ENCODE data around the gene TSPAN1. TPM values are rescaled to one million over a fixed set of nuclear protein-coding genes. Genes with fewer than 3 reads are reported as not detected.

Gene TSPAN1
- total RNA-seq, 1 donor from 2014 or later, result not detected

DNA sequence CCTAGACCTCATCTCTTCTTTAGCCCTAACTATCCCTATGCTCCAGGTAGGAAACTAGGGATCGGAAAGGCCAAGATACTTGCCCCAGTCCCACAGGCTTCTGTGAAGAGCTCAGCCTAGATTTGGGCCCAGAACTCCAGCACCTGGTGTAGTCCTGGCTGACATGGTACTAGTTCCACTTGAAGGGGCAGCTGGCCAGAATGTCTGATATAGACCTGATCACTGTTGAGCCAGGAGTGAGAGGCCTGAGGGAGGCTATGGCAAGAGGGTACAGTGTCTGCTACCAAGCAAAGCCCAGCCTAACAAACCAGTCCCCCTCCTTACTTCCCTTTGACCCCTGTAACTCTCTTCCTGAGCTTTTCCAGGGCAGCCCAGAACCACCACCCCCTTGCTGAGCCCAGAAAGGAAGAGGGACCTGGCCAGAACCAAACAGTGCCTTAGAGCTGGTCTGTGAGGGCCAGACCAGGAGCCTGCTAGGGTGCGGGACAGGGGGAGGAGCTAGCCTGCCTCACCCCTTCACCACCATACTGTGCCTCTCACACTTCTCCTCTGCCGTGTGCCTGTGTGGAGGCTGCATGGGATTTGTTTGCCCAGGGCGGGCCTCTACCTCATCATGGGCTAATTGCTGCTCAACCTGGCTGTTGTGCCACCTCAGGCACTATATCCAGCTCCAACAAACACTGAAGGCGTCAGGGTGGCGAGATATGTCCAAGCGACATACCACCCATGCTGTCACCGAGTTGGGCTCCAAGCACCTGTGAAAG lies 12.4 kb downstream of the TSPAN1 start:
- no peak for DNase-seq (ENCODE audit: low spot score)

DNA sequence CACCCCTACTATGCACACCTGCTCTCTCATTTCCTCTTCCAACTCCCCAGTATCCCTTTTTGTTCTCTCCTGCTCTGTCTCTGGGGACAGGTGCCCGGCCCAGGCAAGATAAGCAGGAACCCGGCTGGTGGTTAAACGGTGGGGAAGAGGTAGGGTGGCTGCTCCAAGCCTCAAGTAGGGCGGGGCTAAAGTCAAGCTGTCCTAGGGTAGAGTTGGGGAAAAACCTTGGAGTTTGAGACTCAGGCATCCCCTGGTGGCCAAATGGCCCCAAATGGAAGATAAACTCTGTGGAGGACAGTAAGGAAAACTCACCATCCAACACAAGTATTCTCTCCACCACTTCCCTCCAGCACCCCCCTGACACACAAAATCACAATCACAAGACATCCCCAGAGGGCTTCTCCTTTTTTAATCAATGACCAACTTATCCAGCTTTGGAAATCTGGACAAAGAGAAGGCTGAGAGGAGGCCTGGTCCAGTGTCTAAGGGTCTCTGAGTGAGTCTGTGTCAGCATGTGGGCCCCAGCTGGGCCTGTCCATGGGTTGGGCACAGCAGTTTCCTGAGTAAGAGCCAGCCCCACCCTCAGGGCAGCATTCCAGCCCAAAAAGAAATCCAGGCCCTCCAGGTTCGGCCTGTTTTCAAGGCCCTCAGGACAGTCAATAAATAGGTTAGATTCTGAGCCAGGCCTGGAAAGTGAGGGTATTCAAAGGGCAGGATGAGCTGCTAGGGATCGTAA lies 13.6 kb downstream of the TSPAN1 start:
- no peak for DNase-seq (ENCODE audit: low spot score)

DNA sequence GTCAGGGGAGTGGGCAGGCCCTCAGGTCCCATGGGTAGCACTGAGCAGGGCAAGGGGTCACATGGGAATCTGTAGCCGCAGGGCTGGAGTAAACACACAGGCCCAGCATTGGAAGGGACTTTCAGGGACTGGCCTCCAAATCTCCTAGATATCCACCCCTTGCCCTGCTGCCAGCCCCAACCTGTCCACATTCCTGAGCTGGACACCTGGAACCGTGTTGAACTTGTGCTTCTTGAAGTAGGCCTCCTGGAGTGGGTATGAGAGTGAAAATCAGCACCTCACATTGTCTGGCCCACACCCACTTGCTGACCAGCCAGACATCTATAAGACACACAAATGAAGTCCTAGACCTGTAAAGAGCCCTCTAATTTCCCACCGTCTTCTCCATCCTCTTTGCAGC lies 15.7 kb downstream of the TSPAN1 start:
- DNase-seq (ENCODE audit: low spot score), result no peak

- DNase-seq (ENCODE audit: low spot score), result no peak
These were observed 16.3 kb downstream of the TSPAN1 start for GRCh38 chr1:46191033-46191701.

GRCh38 chr1:46192171-46192570 lies 17.3 kb downstream of the TSPAN1 start:
- DNase-seq (ENCODE audit: low spot score), result no peak

DNA sequence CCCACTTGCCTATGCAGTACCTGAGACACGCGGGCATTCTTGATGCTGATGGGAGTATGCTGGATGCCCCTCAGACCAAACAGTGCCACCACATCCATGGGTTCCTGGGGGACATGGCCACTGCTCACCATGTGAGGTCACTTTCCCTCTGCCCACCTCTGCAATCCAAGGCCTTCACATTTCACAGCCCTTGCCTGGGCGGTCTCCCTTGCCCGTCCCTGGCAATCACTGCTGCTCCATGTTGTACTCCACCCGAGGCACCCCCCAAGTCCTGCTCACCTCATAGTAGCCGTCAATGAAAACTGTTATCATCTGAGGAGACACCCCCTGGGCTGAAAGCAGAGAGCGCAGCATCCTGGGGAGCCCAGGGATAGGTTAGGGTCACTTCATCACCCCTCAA lies 18.4 kb downstream of the TSPAN1 start:
- DNase-seq (ENCODE audit: low spot score), result no peak

GRCh38 chr1:46193984-46194570 lies 19.2 kb downstream of the TSPAN1 start:
- no peak for DNase-seq (ENCODE audit: low spot score)

- DNase-seq (ENCODE audit: low spot score), result no peak
These were observed 19.8 kb downstream of the TSPAN1 start for GRCh38 chr1:46194641-46195193.

- no peak for DNase-seq (ENCODE audit: low spot score)
These were observed 21.7 kb downstream of the TSPAN1 start for GRCh38 chr1:46196609-46197008.

DNA sequence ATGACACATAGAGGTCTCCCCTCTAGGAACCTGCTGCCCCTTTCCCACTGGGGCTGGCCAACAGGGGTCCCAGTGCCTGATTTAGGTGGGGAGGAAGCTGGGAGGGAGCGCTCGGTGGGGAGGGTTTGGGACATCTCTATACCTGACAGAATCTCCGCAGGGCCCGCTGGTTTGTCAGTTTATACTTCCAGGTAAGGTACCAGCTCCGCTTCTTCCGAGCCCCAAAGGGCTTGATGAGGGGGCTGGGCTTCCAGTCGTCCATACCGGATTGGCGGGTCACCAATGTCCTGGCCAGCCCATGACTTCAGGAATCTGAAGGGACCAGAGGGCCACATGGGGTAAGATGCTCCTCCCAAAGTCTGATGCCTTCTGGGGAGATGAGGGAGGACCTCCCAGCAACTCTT lies 22.7 kb downstream of the TSPAN1 start:
- DNase-seq (ENCODE audit: low spot score), result no peak

DNA sequence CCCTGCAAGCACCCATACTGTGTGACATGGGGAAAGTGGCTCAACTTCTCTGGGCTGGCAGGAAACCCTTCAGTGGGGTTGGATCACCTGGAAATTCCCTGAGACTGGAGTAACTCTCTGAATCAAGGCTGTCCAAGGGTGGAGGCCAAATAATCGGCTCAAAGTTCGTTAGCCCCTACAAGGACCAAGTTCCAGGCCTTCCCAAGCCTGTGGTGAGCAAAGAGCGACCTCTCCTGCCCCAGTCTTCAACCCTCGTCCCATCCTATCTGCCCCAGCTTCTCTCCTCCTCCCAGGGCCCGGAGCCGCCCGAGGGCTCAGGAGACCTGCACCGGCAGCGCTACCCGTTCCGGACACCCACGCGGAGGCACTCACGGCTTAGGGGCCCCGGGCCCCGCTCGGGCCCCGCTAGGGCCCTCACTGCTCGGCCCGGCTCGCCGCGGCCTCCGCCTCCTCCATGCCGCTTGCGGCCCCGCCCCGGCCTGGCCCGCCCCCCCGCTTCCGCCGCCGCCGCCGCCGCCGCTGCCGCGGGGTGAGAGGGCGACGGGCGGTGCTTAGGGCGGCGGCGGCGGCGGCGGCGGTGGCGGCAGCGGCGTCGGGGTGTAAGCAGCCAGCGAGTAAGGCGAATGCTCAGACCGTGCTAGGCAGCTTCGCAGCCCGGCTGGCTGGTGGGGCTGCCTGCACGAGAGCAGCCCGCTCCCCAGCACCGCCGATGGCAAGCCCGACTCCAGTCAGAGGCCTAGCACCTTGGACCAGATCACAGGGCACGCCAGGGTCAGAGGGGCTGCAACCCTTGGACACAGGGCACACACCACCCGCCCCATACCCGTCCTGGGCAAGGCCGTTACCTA lies 23.3 kb downstream of the TSPAN1 start, which contains the start of gene POMGNT1:
POMGNT1 (minus strand) TSS at position 471 of the 848 bp plus-strand sequence. CDS start 613 bp downstream, outside the sequence.
- peak; percentile 78 for DNase-seq (ENCODE audit: low spot score)

- DNase-seq (ENCODE audit: low spot score), result no peak
These were observed 24.4 kb downstream of the TSPAN1 start for GRCh38 chr1:46199233-46199749.

GRCh38 chr1:46203738-46204405 lies 29.0 kb downstream of the TSPAN1 start:
- no peak for DNase-seq (ENCODE audit: low spot score)

- no peak for DNase-seq (ENCODE audit: low spot score)
These were observed 29.5 kb downstream of the TSPAN1 start for GRCh38 chr1:46204406-46204742.

- DNase-seq (ENCODE audit: low spot score), result no peak
These were observed 30.3 kb downstream of the TSPAN1 start for GRCh38 chr1:46205141-46205540.

- no peak for DNase-seq (ENCODE audit: low spot score)
These were observed 30.9 kb downstream of the TSPAN1 start for GRCh38 chr1:46205791-46206190.

- no peak for DNase-seq (ENCODE audit: low spot score)
These were observed 31.5 kb downstream of the TSPAN1 start for GRCh38 chr1:46206399-46206798.

- no peak for DNase-seq (ENCODE audit: low spot score)
These were observed 35.7 kb downstream of the TSPAN1 start for GRCh38 chr1:46210561-46210960.

- DNase-seq (ENCODE audit: low spot score), result no peak
These were observed 36.2 kb downstream of the TSPAN1 start for GRCh38 chr1:46211051-46211450.

GRCh38 chr1:46215504-46215903 lies 40.6 kb downstream of the TSPAN1 start:
- no peak for DNase-seq (ENCODE audit: low spot score)

All from umbilical cord (tissue), 2 donors.